CD14-positive monocyte (primary cell): ENCODE results near the gene COBLL1. TPM values are rescaled to one million over a fixed set of nuclear protein-coding genes. Genes with fewer than 3 reads are reported as not detected.

ENCODE experiments used
- DNase-seq, 3 donors: peaks; one replicate each; pipeline ENCODE4 v3.0.0-alpha.2; 2011 to 2022
- H2AFZ ChIP-seq: 2 replicates; pipeline ENCODE4 v1.6.0; 2012; ENCODE audit warnings: mild to moderate bottlenecking, low read depth, low read length, inconsistent platforms; ENCODE audit not compliant: insufficient read depth, poor library complexity, severe bottlenecking
- H3K27ac ChIP-seq, 2 donors: 1 replicate in 1 of 2; 2 replicates in 1 of 2; pipeline ENCODE4 v1.5.1; 2012 to 2013; ENCODE audit warnings: low read length in 2 of 2, control low read depth in 1 of 2, inconsistent platforms in 1 of 2, low read depth in 1 of 2, mild to moderate bottlenecking in 1 of 2
- H3K27me3 ChIP-seq, 2 donors: one replicate each; pipeline versions ENCODE4 v1.6.0 to v1.6.1; 2011 to 2013; ENCODE audit warnings: low read length in 2 of 2; ENCODE audit not compliant: control insufficient read depth in 2 of 2, insufficient read depth in 2 of 2
- H3K36me3 ChIP-seq, 2 donors: replicated peaks in 1 of 2; 1 replicate in 1 of 2; 2 replicates in 1 of 2; pipeline versions ENCODE4 v1.5.1 to v1.6.1; 2012 to 2013; ENCODE audit warnings: low read length in 2 of 2, control low read depth in 1 of 2, inconsistent platforms in 1 of 2, mild to moderate bottlenecking in 1 of 2; ENCODE audit not compliant: insufficient read depth in 2 of 2, control insufficient read depth in 1 of 2
- H3K4me1 ChIP-seq, 2 donors: 1 replicate in 1 of 2; 2 replicates in 1 of 2; pipeline versions ENCODE4 v1.5.1 to v1.6.1; 2012 to 2013; ENCODE audit warnings: low read length in 2 of 2, control low read depth in 1 of 2, inconsistent platforms in 1 of 2, mild to moderate bottlenecking in 1 of 2, moderate library complexity in 1 of 2; ENCODE audit not compliant: insufficient read depth in 2 of 2, control insufficient read depth in 1 of 2
- H3K4me2 ChIP-seq: replicated peaks from 2 replicates; pipeline ENCODE3; 2012; ENCODE audit warnings: low read length, moderate library complexity, mild to moderate bottlenecking; ENCODE audit not compliant: poor library complexity, severe bottlenecking; ENCODE audit errors: extremely low read depth
- H3K4me3 ChIP-seq, 3 experiments: fragments of 200-600 bp in 1 of 3; sonication (generic) in 1 of 3; replicated peaks in 1 of 3; 1 replicate in 2 of 3; 2 replicates in 1 of 3; pipeline ENCODE4 v1.5.1; 2011 to 2013; ENCODE audit warnings: low read length in 3 of 3, mild to moderate bottlenecking in 3 of 3, control low read depth in 2 of 3, low read depth in 2 of 3, inconsistent platforms in 1 of 3, moderate library complexity in 1 of 3
- H3K79me2 ChIP-seq: 2 replicates; pipeline ENCODE4 v1.6.0; 2012; ENCODE audit warnings: mild to moderate bottlenecking, control low read depth, inconsistent platforms, low read length, moderate library complexity; ENCODE audit not compliant: insufficient read depth
- H3K9ac ChIP-seq: 2 replicates; pipeline ENCODE4 v1.6.0; 2017; ENCODE audit warnings: low read length, mild to moderate bottlenecking; ENCODE audit not compliant: insufficient read depth, poor library complexity, severe bottlenecking
- H3K9me3 ChIP-seq, 2 donors: replicated peaks in 1 of 2; 1 replicate in 1 of 2; 2 replicates in 1 of 2; pipeline versions ENCODE4 v1.5.1 to v1.6.1; 2012 to 2013; ENCODE audit warnings: low read length in 2 of 2, control low read depth in 1 of 2; ENCODE audit not compliant: control insufficient read depth in 1 of 2, insufficient read depth in 1 of 2
- H4K20me1 ChIP-seq: 2 replicates; pipeline ENCODE4 v1.6.0; 2012; ENCODE audit warnings: mild to moderate bottlenecking, low read length, control low read depth, moderate library complexity; ENCODE audit not compliant: insufficient read depth
- H3K27ac Mint-ChIP-seq, 7 donors: one replicate each; pipeline ENCODE4 v1.8.0; 2020; ENCODE audit warnings: mild to moderate bottlenecking in 7 of 7, mixed read lengths in 7 of 7, moderate library complexity in 6 of 7, inconsistent platforms in 2 of 7
- H3K27me3 Mint-ChIP-seq, 3 donors: one replicate each; pipeline ENCODE4 v1.8.0; 2021 to 2022; ENCODE audit warnings: low read depth in 3 of 3, mild to moderate bottlenecking in 3 of 3, mixed read lengths in 3 of 3, moderate library complexity in 3 of 3, inconsistent platforms in 1 of 3
- H3K36me3 Mint-ChIP-seq, 2 donors: one replicate each; pipeline ENCODE4 v1.8.0; 2020; ENCODE audit warnings: mixed read lengths in 2 of 2, inconsistent platforms in 1 of 2, mild to moderate bottlenecking in 1 of 2
- H3K4me1 Mint-ChIP-seq: one replicate; pipeline ENCODE4 v1.8.0; 2020; ENCODE audit warnings: mild to moderate bottlenecking, mixed read lengths
- H3K4me3 Mint-ChIP-seq, 2 donors: one replicate each; pipeline ENCODE4 v1.8.0; 2020; ENCODE audit warnings: mild to moderate bottlenecking in 2 of 2, mixed read lengths in 2 of 2, moderate library complexity in 1 of 2
- H3K9me3 Mint-ChIP-seq, 7 donors: one replicate each; pipeline ENCODE4 v1.8.0; 2020 to 2022; ENCODE audit warnings: mixed read lengths in 7 of 7, mild to moderate bottlenecking in 6 of 7, moderate library complexity in 6 of 7, inconsistent platforms in 2 of 7
- CTCF ChIP-seq: fragments of 200-600 bp; IDR thresholded peaks from one replicate; pipeline ENCODE4 v1.8.0; 2022; ENCODE audit warnings: antibody characterized with exemption, mild to moderate bottlenecking
- WGBS: methylation state at CpG from one replicate; pipeline ENCODE4 v1.1.5; 2013; ENCODE audit warnings: missing lambda C conversion rate; ENCODE audit not compliant: insufficient coverage; 5-methylcytosine and 5-hydroxymethylcytosine counted together
- intact Hi-C, 2 donors: fragments of 100-400 bp; cut with micrococcal nuclease; formaldehyde crosslinking; loops; one replicate each; pipeline versions ENCODE4 v1.15.0 to v1.15.1; 2023
- polyA plus RNA-seq, 3 donors: library from polyadenylated mRNA; depleted of rRNA in 1 of 3; unstranded in 2 of 3; stranded (reverse) in 1 of 3; fragments of 300-500 nt in 2 of 3; fragments of >200 nt in 1 of 3; fragmentation: Illumina TruSeq in 2 of 3; gene quantifications; 1 replicate in 2 of 3; 2 replicates in 1 of 3; pipeline ENCODE4 v1.2.3, GENCODE V29; 2012 to 2021

The COBLL1 gene
- polyA plus RNA-seq, 3 donors, result 0.18 to 0.54 (median 0.24) TPM

DNA sequence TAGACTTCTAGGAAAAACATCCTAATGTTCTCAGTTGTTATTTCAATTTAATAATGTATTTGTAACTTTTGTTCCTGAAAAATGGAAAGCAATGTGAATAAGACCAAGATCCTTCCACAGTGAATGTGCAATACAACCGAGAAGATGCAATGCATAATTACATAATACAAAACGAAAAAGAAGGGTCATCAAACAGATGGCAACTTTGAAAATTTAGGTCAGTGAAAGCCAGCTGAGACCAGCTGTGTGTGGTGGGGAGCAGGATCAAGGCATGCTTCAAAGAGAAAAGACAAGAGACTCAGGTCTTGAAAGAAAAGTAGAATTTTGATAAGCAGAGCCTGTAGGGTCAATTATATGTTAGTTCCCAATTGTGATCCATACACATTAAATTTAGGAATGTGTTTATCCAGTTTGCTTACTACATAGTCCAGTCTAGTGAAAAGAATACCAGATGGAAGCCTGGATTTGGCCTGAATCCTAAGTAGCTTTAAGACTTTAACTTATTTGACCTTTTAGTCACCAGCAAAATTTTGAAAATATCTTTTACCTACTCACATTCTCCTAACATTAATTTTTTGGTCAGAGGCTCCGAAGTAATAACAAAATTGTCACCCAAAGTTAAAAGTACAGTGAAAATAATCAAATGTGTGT lies 93.7 kb downstream of the COBLL1 start:
- no peaks in the 10 kb centered on the region for H3K79me2 ChIP-seq
- Mint-ChIP-seq H3K4me3 (no peak overlapping the region), H3K27ac (no peak overlapping the region), H3K4me1 (no peaks in the 10 kb centered on the region), H3K9me3 (no peaks in the 10 kb centered on the region), H3K36me3 (no peaks in the 10 kb centered on the region), H3K27me3 (no peaks in the 10 kb centered on the region)
- H4K20me1 ChIP-seq, result no peaks in the 10 kb centered on the region
- H3K9ac ChIP-seq, result no peak overlapping the region
- no peak overlapping the region for H3K4me3 ChIP-seq
- WGBS, result no CpG with 5 or more reads among the region's 3 CpGs
- intact Hi-C loops, result no loop called here
- H3K27ac ChIP-seq, result no peak overlapping the region
- no peaks in the 10 kb centered on the region for H3K36me3 ChIP-seq
- H3K9me3 ChIP-seq, result no peaks in the 10 kb centered on the region
- no peak overlapping the region for H2AFZ ChIP-seq
- DNase-seq, result no peak
- no peak for TF ChIP-seq CTCF
- no peaks in the 10 kb centered on the region for H3K27me3 ChIP-seq
- H3K4me2 ChIP-seq, result no peak overlapping the region
- H3K4me1 ChIP-seq, result no peaks in the 10 kb centered on the region

GRCh38 chr2:164747140-164747539 lies 94.5 kb downstream of the COBLL1 start:
- no peak overlapping the region for H3K27ac ChIP-seq
- H3K9me3 ChIP-seq, result no peaks in the 10 kb centered on the region
- H3K4me1 Mint-ChIP-seq, result no peaks in the 10 kb centered on the region
- H2AFZ ChIP-seq, result no peak overlapping the region
- no peak overlapping the region for H3K9ac ChIP-seq
- H3K27me3 Mint-ChIP-seq, result no peaks in the 10 kb centered on the region
- H4K20me1 ChIP-seq, result no peaks in the 10 kb centered on the region
- no peak for DNase-seq
- no peaks in the 10 kb centered on the region for H3K27me3 ChIP-seq
- no peak overlapping the region for H3K27ac Mint-ChIP-seq
- no peaks in the 10 kb centered on the region for H3K9me3 Mint-ChIP-seq
- no peak overlapping the region for H3K4me3 ChIP-seq
- no peak overlapping the region for H3K4me2 ChIP-seq
- intact Hi-C loops, result no loop called here
- no peak for TF ChIP-seq CTCF
- H3K4me3 Mint-ChIP-seq, result no peak overlapping the region
- no peaks in the 10 kb centered on the region for H3K36me3 Mint-ChIP-seq
- no CpG with 5 or more reads among the region's 1 CpG for WGBS
- H3K79me2 ChIP-seq, result no peaks in the 10 kb centered on the region
- no peaks in the 10 kb centered on the region for H3K36me3 ChIP-seq
- H3K4me1 ChIP-seq, result no peaks in the 10 kb centered on the region
